HCT116 (cell line): ENCODE results near the gene C2CD2. TPM values are rescaled to one million over a fixed set of nuclear protein-coding genes. Genes with fewer than 3 reads are reported as not detected.

Experiments used
- ATAC-seq: fragments of 200-7000 bp; cut with Tn5 transposase; 2 replicates; pipeline ENCODE4 v1.9.1; 2020; ENCODE audit warnings: mild to moderate bottlenecking, moderate library complexity
- BruUV-seq: library from RNA; stranded (reverse); fragments of 400-500 nt; replicated peaks from 2 replicates; lab custom pipeline; 2021; lab: Mats Ljungman, UMichigan
- CTCF ChIA-PET: fragments of 300-600 bp; sonication (Branson Sonifier 250); formaldehyde crosslinking; loops from one replicate; lab custom pipeline; 2021; ENCODE audit warnings: antibody characterized with exemption; lab: Charles Lee
- POLR2A ChIA-PET: fragments of 300-600, 350-600 bp; sonication (Branson Sonifier 250); formaldehyde crosslinking; loops from one replicate; lab custom pipeline; 2021; ENCODE audit warnings: antibody characterized with exemption; lab: Charles Lee
- RAD21 ChIA-PET, 2 experiments: fragments of 300-600 bp; sonication (Branson Sonifier 250); formaldehyde crosslinking; loops; one replicate each; lab custom pipeline; 2023; ENCODE audit warnings: low total read pairs in 2 of 2; ENCODE audit not compliant: uncharacterized antibody in 2 of 2, unreplicated experiment in 2 of 2, low non-redundant PET in 1 of 2; lab: Charles Lee
- DNase-seq: peaks from one replicate; pipeline ENCODE4 v3.0.0-alpha.2; 2010; ENCODE audit warnings: low read depth, low spot score
- H2AFZ ChIP-seq: fragments of 200-600 bp; shearing (Covaris generic), sonication (generic); 2 replicates; pipeline ENCODE4 v1.6.1; 2017; ENCODE audit warnings: low read depth, mixed run types, mixed read lengths, antibody characterized with exemption, low read length; ENCODE audit not compliant: poor library complexity, severe bottlenecking
- H3K27ac ChIP-seq: 2 replicates; pipeline ENCODE4 v1.5.1; 2012; ENCODE audit warnings: low read depth, low read length
- H3K27me3 ChIP-seq: fragments of 200-600 bp; sonication (generic); 2 replicates; pipeline ENCODE4 v1.6.1; 2016; ENCODE audit warnings: mixed run types, low read length, mixed read lengths; ENCODE audit not compliant: insufficient read depth
- H3K36me3 ChIP-seq, 2 experiments: fragments of 200-500 bp in 1 of 2; fragments of 200-600 bp in 1 of 2; sonication (Bioruptor generic) in 1 of 2; sonication (generic) in 1 of 2; 2 replicates each; pipeline versions ENCODE4 v1.5.1 to v1.6.1; 2014 to 2016; ENCODE audit warnings: low read length in 2 of 2, inconsistent platforms in 1 of 2, mixed read lengths in 1 of 2, mixed run types in 1 of 2; ENCODE audit not compliant: insufficient read depth in 2 of 2, control insufficient read depth in 1 of 2
- H3K4me1 ChIP-seq, 2 experiments: fragments of 200-600 bp in 1 of 2; sonication (generic) in 1 of 2; 2 replicates each; pipeline versions ENCODE4 v1.5.1 to v1.6.1; 2012 to 2017; ENCODE audit warnings: low read length in 2 of 2, inconsistent platforms in 1 of 2, mild to moderate bottlenecking in 1 of 2, mixed read lengths in 1 of 2, mixed run types in 1 of 2, moderate library complexity in 1 of 2; ENCODE audit not compliant: insufficient read depth in 2 of 2, control insufficient read depth in 1 of 2
- H3K4me2 ChIP-seq: fragments of 200-600 bp; sonication (generic); 2 replicates; pipeline ENCODE4 v1.6.1; 2017; ENCODE audit warnings: mixed run types, low read length, mixed read lengths
- H3K4me3 ChIP-seq, 2 experiments: fragments of 200-600 bp in 1 of 2; sonication (generic) in 1 of 2; replicated peaks in 1 of 2; 2 replicates each; pipeline ENCODE4 v1.5.1; 2011 to 2016; ENCODE audit warnings: low read length in 2 of 2, control low read depth in 1 of 2, low read depth in 1 of 2, mild to moderate bottlenecking in 1 of 2, mixed read lengths in 1 of 2, mixed run types in 1 of 2
- H3K79me2 ChIP-seq: fragments of 200-600 bp; sonication (generic); 2 replicates; pipeline ENCODE4 v1.6.1; 2017; ENCODE audit warnings: mild to moderate bottlenecking, mixed run types, low read length, moderate library complexity, mixed read lengths; ENCODE audit not compliant: insufficient read depth
- H3K9ac ChIP-seq: fragments of 200-600 bp; sonication (generic); 2 replicates; pipeline ENCODE4 v1.6.1; 2016; ENCODE audit warnings: low read length, mixed read lengths
- H3K9me2 ChIP-seq: fragments of 200-600 bp; sonication (generic), shearing (Covaris generic); 2 replicates; pipeline ENCODE4 v1.6.1; 2017; ENCODE audit warnings: mixed run types, mild to moderate bottlenecking, moderate library complexity; ENCODE audit not compliant: insufficient read depth
- H3K9me3 ChIP-seq, 2 experiments: fragments of 200-500 bp in 1 of 2; fragments of 200-600 bp in 1 of 2; sonication (Bioruptor generic) in 1 of 2; sonication (generic) in 1 of 2; 2 replicates each; pipeline ENCODE4 v1.6.1; 2014 to 2017; ENCODE audit warnings: low read length in 2 of 2, mixed read lengths in 2 of 2, inconsistent platforms in 1 of 2, low read depth in 1 of 2, mild to moderate bottlenecking in 1 of 2, mixed run types in 1 of 2, moderate library complexity in 1 of 2; ENCODE audit not compliant: control insufficient read depth in 1 of 2, insufficient read depth in 1 of 2
- H4K20me1 ChIP-seq: fragments of 200-600 bp; sonication (generic), shearing (Covaris generic); 2 replicates; pipeline ENCODE4 v1.6.1; 2017; ENCODE audit warnings: mixed run types, mild to moderate bottlenecking, moderate library complexity; ENCODE audit not compliant: insufficient read depth
- ATF3 ChIP-seq: IDR thresholded peaks from 2 replicates; pipeline ENCODE4 v1.6.1; 2012
- CEBPB ChIP-seq: IDR thresholded peaks from 2 replicates; pipeline ENCODE4 v1.6.1; 2012; ENCODE audit warnings: low read depth
- CTCF ChIP-seq, 3 experiments: fragments of 200-600 bp in 1 of 3; sonication (generic) in 1 of 3; IDR thresholded peaks in 2 of 3; conservative IDR thresholded peaks in 1 of 3; 2 replicates each; pipeline ENCODE4 v1.5.1; 2012 to 2017; ENCODE audit warnings: low read depth in 2 of 3, low read length in 2 of 3, antibody characterized with exemption in 1 of 3, borderline replicate concordance in 1 of 3, control low read depth in 1 of 3, mild to moderate bottlenecking in 1 of 3, mixed read lengths in 1 of 3, mixed run types in 1 of 3, moderate library complexity in 1 of 3; ENCODE audit not compliant: insufficient read depth in 1 of 3
- EGR1 ChIP-seq: IDR thresholded peaks from 2 replicates; pipeline ENCODE4 v1.6.1; 2012; ENCODE audit warnings: low read depth
- ELF1 ChIP-seq: IDR thresholded peaks from 2 replicates; pipeline ENCODE4 v1.6.1; 2012; ENCODE audit warnings: low read depth, borderline replicate concordance
- JUND ChIP-seq: IDR thresholded peaks from 2 replicates; pipeline ENCODE4 v1.6.1; 2012
- POLR2A ChIP-seq: IDR thresholded peaks from 2 replicates; pipeline ENCODE4 v1.7.0; 2011; ENCODE audit warnings: borderline replicate concordance; ENCODE audit not compliant: insufficient read depth, insufficient read length; ENCODE audit errors: extremely low read depth
- POLR2AphosphoS5 ChIP-seq: IDR thresholded peaks from 2 replicates; pipeline ENCODE4 v1.6.1; 2011; ENCODE audit warnings: mild to moderate bottlenecking, low read depth, low read length, moderate library complexity
- RAD21 ChIP-seq: IDR thresholded peaks from 2 replicates; pipeline ENCODE4 v1.6.1; 2012; ENCODE audit warnings: low read depth, mild to moderate bottlenecking
- SIN3A ChIP-seq: IDR thresholded peaks from 2 replicates; pipeline ENCODE4 v1.6.1; 2012; ENCODE audit warnings: low read depth
- SP1 ChIP-seq: IDR thresholded peaks from 2 replicates; pipeline ENCODE4 v1.6.1; 2012; ENCODE audit warnings: low read depth
- TCF7L2 ChIP-seq: IDR thresholded peaks from 2 replicates; pipeline ENCODE4 v1.7.0; 2011; ENCODE audit warnings: borderline replicate concordance, inconsistent platforms; ENCODE audit not compliant: insufficient read depth, insufficient read length; ENCODE audit errors: extremely low read depth
- YY1 ChIP-seq: IDR thresholded peaks from 2 replicates; pipeline ENCODE4 v1.6.1; 2011; ENCODE audit warnings: low read length, low read depth, moderate library complexity, mild to moderate bottlenecking; ENCODE audit not compliant: insufficient replicate concordance; ENCODE audit errors: extremely low read depth
- ZBTB33 ChIP-seq: IDR thresholded peaks from 2 replicates; pipeline ENCODE4 v1.6.1; 2011; ENCODE audit warnings: mild to moderate bottlenecking, low read length, moderate library complexity; ENCODE audit not compliant: insufficient replicate concordance; ENCODE audit errors: extremely low read depth
- ZFX ChIP-seq: fragments of 450-650 bp; IDR thresholded peaks from 2 replicates; pipeline ENCODE4 v1.6.1; 2017
- intact Hi-C: fragments of 100-400 bp; cut with micrococcal nuclease; formaldehyde crosslinking; loops from 2 replicates; pipeline ENCODE4 v1.10.0; 2022
- total RNA-seq: library from RNA; stranded (reverse); gene quantifications from one replicate; pipeline ENCODE4 v1.2.1, GENCODE V29; 2021; ENCODE audit not compliant: unreplicated experiment

Gene C2CD2
- total RNA-seq, 1 experiment from 2014 or later, result 22.0 TPM

- no peak for DNase-seq
- Histone ChIP-seq H4K20me1 (no peaks in the 10 kb centered on the region), H3K27me3 (no peaks in the 10 kb centered on the region), H3K9me2 (no peaks in the 10 kb centered on the region), H3K79me2 (peaks cover 13% of the 10 kb centered on the region; the same call in 1 of the 2 replicates), H3K9ac (no peak overlapping the region), H3K27ac (no peak overlapping the region), H3K4me2 (no peak overlapping the region), H2AFZ (no peak overlapping the region), H3K9me3 (no peaks in the 10 kb centered on the region), H3K4me3 (no peak overlapping the region), H3K4me1 (peaks cover 21 to 27% of the 10 kb centered on the region in 2 experiments), H3K36me3 (no peaks in the 10 kb centered on the region; a peak in 1 of 4 replicates)
- POLR2A ChIA-PET, result no interaction called here
- no TSS peak for BruUV-seq
- TF ChIP-seq EGR1 (no peak), CEBPB (no peak), POLR2AphosphoS5 (no peak), TCF7L2 (no peak), RAD21 (no peak), ATF3 (no peak), CTCF (IDR thresholded peaks at IDR 0.05 in 2 of 3, conservative IDR thresholded peaks at IDR 0.05 in 1 of 3; ENCODE audit: borderline replicate concordance in 1 of 3, insufficient read depth in 1 of 3, low read depth in 2 of 3, low read length in 2 of 3) (no peak), POLR2A (no peak), JUND (no peak), SIN3A (no peak), ZBTB33 (no peak), ELF1 (no peak), ZFX (no peak), SP1 (no peak), YY1 (no peak)
- RAD21 ChIA-PET, result no interaction called here
- no peak for ATAC-seq
- intact Hi-C loops, result no loop called here
- CTCF ChIA-PET, result no interaction called here
Observed at GRCh38 chr21:41927727-41928409, 25.9 kb downstream of the C2CD2 start.
